Gastroesophageal sphincter (tissue), 4 donors: ENCODE measurements around the gene USP28. TPM values are rescaled to one million over a fixed set of nuclear protein-coding genes. Genes with fewer than 3 reads are reported as not detected.

ENCODE experiments used
- ATAC-seq: fragments of 150-250 bp; one replicate; pipeline ENCODE4 v1.9.1; 2016; ENCODE audit warnings: mild to moderate bottlenecking, moderate library complexity
- H3K27ac ChIP-seq, 4 donors: fragments of 200-600 bp; sonication (generic) in 3 of 4; 1 replicate in 3 of 4; 2 replicates in 1 of 4; pipeline ENCODE4 v1.5.1; 2016 to 2019
- H3K27me3 ChIP-seq: fragments of 200-600 bp; sonication (generic); one replicate; pipeline ENCODE4 v1.5.1; 2019
- H3K36me3 ChIP-seq, 2 donors: fragments of 200-600 bp; sonication (generic); one replicate each; pipeline ENCODE4 v1.5.1; 2019; ENCODE audit warnings: control low read depth in 1 of 2
- H3K4me1 ChIP-seq, 3 donors: fragments of 200-600 bp; sonication (generic); 1 replicate in 2 of 3; 2 replicates in 1 of 3; pipeline ENCODE4 v1.5.1; 2016 to 2019; ENCODE audit warnings: control low read depth in 2 of 3
- H3K4me3 ChIP-seq, 2 donors: fragments of 200-600 bp; sonication (generic); one replicate each; pipeline ENCODE4 v1.5.1; 2019; ENCODE audit warnings: mild to moderate bottlenecking in 1 of 2, moderate library complexity in 1 of 2
- H3K9me3 ChIP-seq, 3 donors: fragments of 200-600 bp; sonication (generic); one replicate each; pipeline ENCODE4 v1.5.1; 2017 to 2019; ENCODE audit warnings: control low read depth in 2 of 3
- EP300 ChIP-seq: sonication (generic); formaldehyde crosslinking; IDR thresholded peaks from one replicate; pipeline ENCODE4 v1.6.1; 2017; ENCODE audit warnings: antibody characterized with exemption, mild to moderate bottlenecking
- POLR2A ChIP-seq, 2 donors: fragments of 450-650 bp; IDR thresholded peaks; one replicate each; pipeline ENCODE4 v1.6.1; 2017; ENCODE audit warnings: antibody characterized with exemption in 2 of 2, mild to moderate bottlenecking in 2 of 2, moderate library complexity in 1 of 2
- POLR2AphosphoS5 ChIP-seq: sonication (generic); formaldehyde crosslinking; IDR thresholded peaks from one replicate; pipeline ENCODE4 v1.6.1; 2017; ENCODE audit warnings: antibody characterized with exemption
- WGBS, 2 donors: methylation state at CpG; one replicate each; pipeline ENCODE4 v1.1.5; 2018; ENCODE audit warnings: low coverage in 1 of 2; 5-methylcytosine and 5-hydroxymethylcytosine counted together
- total RNA-seq, 4 donors: library from RNA; depleted of rRNA; stranded (reverse); fragments of >200 nt; gene quantifications; one replicate each; pipeline ENCODE4 v1.1.0, GENCODE V29; 2016
- TF ChIP-seq, protein P1 (sequence below), 4 experiments: fragments of 200-600 bp in 2 of 4; fragments of 450-650 bp in 2 of 4; sonication (generic) in 1 of 4; IDR thresholded peaks; one replicate each; pipeline ENCODE4 v1.5.1; 2017 to 2019; ENCODE audit warnings: antibody characterized with exemption in 4 of 4, mild to moderate bottlenecking in 2 of 4, moderate library complexity in 2 of 4

The USP28 gene
- total RNA-seq, 4 donors from 2014 or later, result 12.5 to 64.8 (median 38.7) TPM

DNA sequence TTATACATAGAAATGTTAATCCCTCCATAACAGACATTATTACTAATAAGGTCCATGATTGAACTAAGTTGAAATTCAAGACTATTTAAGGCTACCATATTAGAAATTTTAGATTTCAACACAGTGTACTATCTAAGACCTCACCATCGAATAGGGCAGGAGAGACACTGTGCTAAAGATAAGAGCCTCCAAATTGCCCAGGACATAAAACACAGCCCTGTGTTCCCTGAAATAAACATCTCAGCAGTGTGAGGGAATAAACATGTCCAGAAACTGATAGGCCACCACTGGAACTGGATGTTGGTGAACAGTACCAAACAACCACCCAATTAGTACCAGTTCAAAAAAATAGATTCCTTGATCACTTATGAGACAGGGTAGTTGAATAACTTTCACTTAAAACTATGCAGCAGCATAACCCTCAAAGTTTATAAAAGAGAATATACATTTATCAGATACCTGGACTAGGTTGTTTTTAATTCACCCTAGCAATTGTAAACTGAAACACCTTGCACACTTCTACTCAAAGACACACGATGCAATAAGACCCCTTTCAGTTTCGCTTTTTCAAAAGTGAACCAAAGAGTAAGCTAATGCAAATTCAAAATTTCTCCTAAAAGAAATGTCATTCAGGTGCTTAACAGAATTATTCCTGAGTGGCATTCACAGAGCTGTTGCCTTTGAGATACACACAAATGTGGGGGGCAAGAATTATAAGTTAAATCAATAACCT, 34.3 kb downstream of the USP28 start:
- H3K36me3 ChIP-seq, result peaks cover 0 to 65% of the 10 kb centered on the region in 2 donors
- ATAC-seq, result no peak

DNA sequence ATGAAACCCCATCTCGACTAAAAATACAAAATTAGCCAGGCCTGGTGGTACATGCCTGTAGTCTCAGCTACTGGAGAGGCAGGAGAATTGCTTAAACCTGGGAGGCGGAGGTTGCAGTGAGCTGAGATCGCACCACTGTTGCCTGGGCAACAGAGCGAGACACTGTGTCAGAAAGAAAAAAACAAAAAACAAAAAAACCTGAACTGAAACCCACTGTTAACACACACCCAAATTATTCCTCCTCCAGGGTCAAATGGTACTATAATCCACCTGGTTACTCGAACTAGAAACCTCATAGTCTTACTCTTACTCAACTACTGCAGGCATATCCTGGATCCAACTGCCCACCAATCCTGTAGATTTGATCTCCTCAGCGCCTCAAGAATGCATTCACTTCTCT, 35.5 kb downstream of the USP28 start:
- 99% methylated on average over 5 of the region's 6 CpGs; no CpG with 5 or more reads in 1 of the 2 donors for WGBS, 2 donors
- no peak for ATAC-seq
- TF ChIP-seq EP300 (no peak), POLR2AphosphoS5 (no peak), POLR2A (IDR thresholded peaks at IDR 0.05) (no peak)
- TF ChIP-seq, protein P1, sequence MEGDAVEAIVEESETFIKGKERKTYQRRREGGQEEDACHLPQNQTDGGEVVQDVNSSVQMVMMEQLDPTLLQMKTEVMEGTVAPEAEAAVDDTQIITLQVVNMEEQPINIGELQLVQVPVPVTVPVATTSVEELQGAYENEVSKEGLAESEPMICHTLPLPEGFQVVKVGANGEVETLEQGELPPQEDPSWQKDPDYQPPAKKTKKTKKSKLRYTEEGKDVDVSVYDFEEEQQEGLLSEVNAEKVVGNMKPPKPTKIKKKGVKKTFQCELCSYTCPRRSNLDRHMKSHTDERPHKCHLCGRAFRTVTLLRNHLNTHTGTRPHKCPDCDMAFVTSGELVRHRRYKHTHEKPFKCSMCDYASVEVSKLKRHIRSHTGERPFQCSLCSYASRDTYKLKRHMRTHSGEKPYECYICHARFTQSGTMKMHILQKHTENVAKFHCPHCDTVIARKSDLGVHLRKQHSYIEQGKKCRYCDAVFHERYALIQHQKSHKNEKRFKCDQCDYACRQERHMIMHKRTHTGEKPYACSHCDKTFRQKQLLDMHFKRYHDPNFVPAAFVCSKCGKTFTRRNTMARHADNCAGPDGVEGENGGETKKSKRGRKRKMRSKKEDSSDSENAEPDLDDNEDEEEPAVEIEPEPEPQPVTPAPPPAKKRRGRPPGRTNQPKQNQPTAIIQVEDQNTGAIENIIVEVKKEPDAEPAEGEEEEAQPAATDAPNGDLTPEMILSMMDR (IDR thresholded peaks at IDR 0.05), result no peak
- no peaks in the 10 kb centered on the region for H3K4me1 ChIP-seq
- no peaks in the 10 kb centered on the region for H3K27me3 ChIP-seq
- no peak overlapping the region for H3K27ac ChIP-seq
- no peaks in the 10 kb centered on the region for H3K9me3 ChIP-seq
- H3K36me3 ChIP-seq, result peaks cover 0 to 77% of the 10 kb centered on the region in 2 donors
- no peak overlapping the region for H3K4me3 ChIP-seq

More for the DNA sequence above, 34.3 kb downstream of the USP28 start:
- H3K9me3 ChIP-seq, result no peaks in the 10 kb centered on the region
- TF ChIP-seq EP300, result no peak
- no peak for TF ChIP-seq POLR2AphosphoS5
- no peak for TF ChIP-seq POLR2A (IDR thresholded peaks at IDR 0.05)
- TF ChIP-seq, protein P1 (IDR thresholded peaks at IDR 0.05), result no peak
- H3K27ac ChIP-seq, result no peak overlapping the region
- WGBS, 2 donors, result 76 to 96% methylated on average over 3 of the region's 3 CpGs
- H3K4me3 ChIP-seq, result no peak overlapping the region
- no peaks in the 10 kb centered on the region for H3K4me1 ChIP-seq
- no peaks in the 10 kb centered on the region for H3K27me3 ChIP-seq

DNA sequence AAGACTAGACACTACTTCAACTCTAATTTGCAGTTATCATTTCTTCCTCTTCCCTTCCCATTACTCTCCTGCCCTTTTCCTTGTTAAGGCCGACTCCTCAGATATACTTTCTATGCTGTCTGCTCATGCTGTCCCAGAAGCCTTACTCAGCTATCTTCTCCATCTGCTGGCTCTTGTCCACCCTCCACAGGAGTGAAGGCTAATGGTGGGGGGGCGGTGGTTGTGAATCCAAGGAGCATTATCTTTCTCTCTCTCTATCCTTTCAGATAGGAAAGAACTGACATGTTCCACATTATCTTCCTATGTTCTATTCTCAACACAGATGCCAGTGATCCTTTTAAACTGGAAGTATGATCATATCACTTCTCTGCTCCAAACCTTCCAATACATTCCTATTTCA, 37.4 kb downstream of the USP28 start:
- 97 to 100% methylated on average over 2 of the region's 2 CpGs for WGBS, 2 donors
- H3K27me3 ChIP-seq, result no peaks in the 10 kb centered on the region
- TF ChIP-seq POLR2A (IDR thresholded peaks at IDR 0.05), result no peak
- no peak for ATAC-seq
- no peak overlapping the region for H3K27ac ChIP-seq
- peaks cover 0 to 80% of the 10 kb centered on the region in 2 donors for H3K36me3 ChIP-seq
- H3K4me3 ChIP-seq, result no peak overlapping the region
- no peaks in the 10 kb centered on the region for H3K9me3 ChIP-seq
- no peaks in the 10 kb centered on the region for H3K4me1 ChIP-seq

DNA sequence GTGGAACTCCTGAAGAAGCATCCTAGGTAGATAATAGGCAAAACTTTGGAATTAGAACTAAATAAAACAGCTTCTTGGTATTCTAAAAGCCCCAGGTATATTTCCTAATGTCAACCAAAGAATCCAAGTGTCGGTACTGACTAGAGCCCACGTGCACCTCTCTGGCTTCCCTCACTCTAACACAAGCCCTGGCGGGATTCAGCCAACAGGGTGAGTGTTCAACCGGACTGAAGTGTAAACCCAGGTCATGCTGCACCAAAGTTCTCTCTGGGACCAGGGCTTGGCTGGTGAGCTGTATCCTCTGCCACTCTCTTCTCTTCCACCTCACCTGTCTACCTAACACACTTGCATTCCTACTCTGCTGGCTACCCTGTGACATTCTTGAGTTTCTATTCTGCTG, 40.1 kb downstream of the USP28 start:
- peaks cover 0 to 85% of the 10 kb centered on the region in 2 donors for H3K36me3 ChIP-seq
- TF ChIP-seq POLR2A (IDR thresholded peaks at IDR 0.05), result no peak
- TF ChIP-seq EP300, result no peak
- TF ChIP-seq, protein P1 (IDR thresholded peaks at IDR 0.05), result no peak
- no peak for TF ChIP-seq POLR2AphosphoS5
- ATAC-seq, result no peak

DNA sequence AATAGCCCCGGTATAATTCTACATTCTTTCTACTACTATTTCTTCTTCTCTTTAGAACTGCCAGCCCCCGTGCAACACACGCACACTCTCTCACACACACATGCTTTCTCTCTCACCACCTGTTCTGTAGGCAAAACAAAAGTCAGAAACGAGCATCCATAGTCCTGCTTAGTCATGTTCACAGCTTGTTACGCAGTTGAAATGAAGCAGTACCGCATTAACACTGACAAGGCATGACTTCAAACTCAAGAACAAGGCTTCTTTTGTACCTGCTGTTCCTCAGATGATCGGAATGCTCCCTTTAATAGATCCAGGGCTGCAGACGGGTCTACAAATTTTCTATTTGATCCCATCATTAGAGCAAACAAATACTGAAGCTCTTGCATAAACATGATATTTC, 42.2 kb downstream of the USP28 start:
- peaks cover 0 to 82% of the 10 kb centered on the region in 2 donors for H3K36me3 ChIP-seq
- H3K4me3 ChIP-seq, result no peak overlapping the region
- H3K27ac ChIP-seq, result no peak overlapping the region
- WGBS, 2 donors, result 90 to 100% methylated on average over 5 to 8 of the region's 8 CpGs
- no peaks in the 10 kb centered on the region for H3K4me1 ChIP-seq
- no peaks in the 10 kb centered on the region for H3K9me3 ChIP-seq
- H3K27me3 ChIP-seq, result no peaks in the 10 kb centered on the region
- ATAC-seq, result no peak
- TF ChIP-seq, protein P1 (IDR thresholded peaks at IDR 0.05), result no peak
- no peak for TF ChIP-seq POLR2AphosphoS5
- no peak for TF ChIP-seq POLR2A (IDR thresholded peaks at IDR 0.05)
- no peak for TF ChIP-seq EP300

More for the DNA sequence above, 40.1 kb downstream of the USP28 start:
- H3K27ac ChIP-seq, result no peak overlapping the region
- H3K9me3 ChIP-seq, result no peaks in the 10 kb centered on the region
- WGBS, 2 donors, result 60 to 79% methylated on average over 1 to 4 of the region's 4 CpGs
- no peak overlapping the region for H3K4me3 ChIP-seq
- H3K4me1 ChIP-seq, result no peaks in the 10 kb centered on the region
- no peaks in the 10 kb centered on the region for H3K27me3 ChIP-seq
